ENCODE data around the gene MOCS3.

Gene MOCS3

DNA sequence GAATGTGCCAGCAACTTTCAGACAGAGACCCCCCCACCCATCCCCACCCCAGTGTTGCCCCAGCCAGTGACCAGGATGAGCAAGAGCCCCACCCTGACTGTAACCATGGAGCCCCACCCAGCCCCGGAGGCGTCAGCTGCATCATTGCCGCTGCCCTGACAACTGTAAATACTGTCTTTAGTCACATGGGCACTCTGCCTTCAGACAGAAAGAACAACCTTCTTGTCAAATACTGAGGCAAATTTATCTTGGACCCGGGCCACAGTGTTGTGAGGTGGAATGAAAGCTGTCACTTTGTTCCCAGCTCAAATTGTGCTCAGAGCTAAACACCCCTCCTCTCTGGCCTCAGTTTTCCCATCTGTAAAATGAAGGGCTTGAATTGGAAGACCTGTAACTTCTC, 23.7 kb downstream of the MOCS3 start:
- DNase-seq (ENCODE audit: low read depth): no peak

- no peak for DNase-seq (ENCODE audit: low read depth)
Observed at GRCh38 chr20:50983321-50983720, 24.7 kb downstream of the MOCS3 start.

DNA sequence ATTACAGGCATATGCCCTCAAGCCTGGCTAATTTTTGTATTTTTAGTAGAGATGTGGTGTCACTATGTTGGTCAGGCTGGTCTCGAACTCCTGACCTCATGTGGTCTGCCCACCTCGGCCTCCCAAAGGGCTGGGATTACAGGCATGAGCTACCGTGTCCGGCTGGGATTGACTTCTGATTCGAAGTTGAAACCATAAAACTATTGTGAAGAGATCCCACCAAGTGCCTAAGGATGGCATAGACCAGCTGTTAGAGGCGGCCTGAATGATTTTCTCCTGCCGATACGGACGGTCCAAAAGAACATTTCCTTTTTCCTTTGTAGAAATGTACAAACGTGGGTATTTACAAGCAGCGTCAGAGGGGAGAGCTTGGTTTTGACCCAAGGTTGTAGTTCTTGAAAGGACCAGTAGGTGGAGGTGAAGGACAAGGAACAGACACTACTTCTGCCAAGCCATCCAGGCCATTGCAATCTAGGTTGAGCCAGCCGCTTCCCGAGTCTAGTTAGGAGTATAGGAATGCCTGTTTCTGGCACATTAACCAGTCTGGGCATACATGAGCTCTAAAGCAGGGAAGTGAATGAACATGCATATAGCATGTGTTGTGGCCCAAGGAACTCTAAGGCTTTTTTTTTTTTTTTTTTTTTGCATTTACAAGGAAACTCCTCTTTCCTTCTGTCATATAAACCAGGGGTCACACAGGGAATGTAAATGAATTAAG, 29.0 kb downstream of the MOCS3 start:
- DNase-seq (ENCODE audit: low read depth): no peak

DNA sequence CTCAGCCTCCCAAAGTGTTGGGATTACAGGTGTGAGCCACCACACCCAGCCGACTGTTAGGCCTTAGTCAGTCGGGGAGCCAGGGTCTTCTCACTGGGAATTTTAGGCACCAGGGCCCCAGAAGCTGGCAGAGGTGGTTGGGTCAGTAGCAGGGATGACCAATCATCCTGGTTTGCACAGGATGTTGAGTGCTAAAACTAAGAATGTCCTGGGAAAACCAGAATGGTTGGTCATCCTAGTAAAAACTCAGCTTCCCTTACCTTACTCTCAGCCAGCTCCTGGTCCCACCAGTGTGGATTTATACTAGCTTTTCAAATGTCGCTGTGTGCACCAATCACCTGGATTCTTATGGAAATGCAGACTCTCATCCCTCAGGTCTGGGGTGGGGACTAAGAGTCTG, 32.5 kb downstream of the MOCS3 start:
- no peak for DNase-seq (ENCODE audit: low read depth)

DNA sequence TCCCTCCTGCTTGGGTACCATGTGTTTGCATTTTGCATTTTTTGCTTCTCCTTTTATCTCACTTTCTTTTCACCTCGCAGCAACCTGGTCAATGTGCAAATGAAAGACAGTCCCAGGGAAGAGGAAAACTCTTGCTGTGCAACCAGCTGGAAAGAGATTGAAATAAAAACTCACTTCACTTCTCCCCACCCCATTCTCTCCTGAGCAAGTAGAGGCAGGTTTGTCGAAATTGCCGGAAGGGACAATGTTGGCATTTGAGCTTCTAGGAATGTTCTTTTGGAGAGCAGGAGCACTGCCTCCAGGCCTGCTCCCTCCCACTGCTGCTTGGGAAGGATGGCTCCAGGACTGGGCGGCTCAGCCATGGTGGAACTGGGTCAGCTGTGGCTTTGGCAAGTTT, 33.7 kb downstream of the MOCS3 start:
- no peak for DNase-seq (ENCODE audit: low read depth)

- no peak for DNase-seq (ENCODE audit: low read depth)
Observed at GRCh38 chr20:50992733-50993457, 34.3 kb downstream of the MOCS3 start.

- DNase-seq (ENCODE audit: low read depth): no peak
Observed at GRCh38 chr20:50993876-50994275, 35.3 kb downstream of the MOCS3 start.

DNA sequence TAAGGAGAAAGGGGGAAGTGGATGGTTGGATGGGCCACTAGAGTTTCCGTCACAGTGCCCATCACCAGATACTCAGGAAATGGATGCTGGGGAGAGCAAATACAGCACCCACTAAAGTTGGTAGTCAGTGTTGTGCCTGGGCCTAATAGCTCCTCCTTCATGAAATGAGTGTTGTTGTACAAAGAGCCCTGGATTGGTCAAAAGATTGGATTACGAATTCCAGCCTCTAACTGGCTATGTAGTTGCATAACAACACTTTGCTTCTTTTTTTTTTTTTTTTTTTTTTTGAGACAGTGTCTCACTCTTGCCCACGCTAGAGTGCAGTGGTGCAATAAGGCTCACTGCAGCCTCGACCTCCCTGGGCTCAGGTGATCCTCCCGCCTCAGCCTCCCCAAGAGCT, 36.9 kb downstream of the MOCS3 start:
- no peak for DNase-seq (ENCODE audit: low read depth)

DNA sequence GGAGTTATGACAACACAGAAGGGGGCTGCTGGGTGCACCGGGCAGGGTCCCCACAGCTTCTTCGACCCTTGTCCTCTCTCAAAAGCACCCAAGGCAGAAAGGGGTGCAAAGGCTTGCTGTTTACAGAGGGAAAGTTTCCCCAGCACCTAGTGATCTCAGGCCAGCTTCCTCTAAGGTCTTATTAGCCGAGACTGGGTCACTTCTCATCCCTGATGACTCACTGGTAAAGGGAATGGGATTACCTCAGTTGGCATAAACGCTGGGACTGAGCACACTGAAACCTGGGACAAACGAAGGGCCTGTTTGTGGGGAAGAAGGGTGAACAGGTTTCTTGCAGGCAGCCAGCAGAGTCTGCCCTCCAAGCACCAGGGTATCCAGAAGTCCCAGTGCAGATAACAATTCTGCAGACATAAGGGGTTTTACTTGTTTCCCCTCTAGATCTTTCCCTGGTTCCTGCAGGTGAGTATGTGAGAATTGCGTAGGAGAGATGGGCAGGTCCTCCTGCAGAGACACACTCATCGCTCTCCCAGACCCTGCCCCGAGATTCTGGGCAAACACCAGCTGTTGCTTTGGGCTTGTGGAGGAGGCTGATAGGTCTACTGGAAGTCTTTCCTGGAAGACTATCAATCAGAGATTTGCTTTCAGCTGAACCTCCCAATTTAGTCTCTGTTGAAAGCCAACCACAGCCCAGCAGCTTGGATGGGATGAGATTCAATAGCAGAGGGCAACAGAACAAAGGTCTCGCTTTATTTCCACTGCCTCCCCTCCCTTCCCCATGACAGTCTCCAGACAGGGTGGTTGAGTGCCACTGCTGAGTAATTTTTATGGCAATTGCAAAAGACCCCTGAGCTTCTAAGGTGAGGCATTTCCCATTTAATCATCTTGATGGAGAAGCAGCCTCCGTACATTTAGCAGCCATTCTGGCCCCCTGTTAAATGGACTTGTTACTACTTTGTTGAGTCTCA, 38.6 kb downstream of the MOCS3 start:
- no peak for DNase-seq (ENCODE audit: low read depth)

DNA sequence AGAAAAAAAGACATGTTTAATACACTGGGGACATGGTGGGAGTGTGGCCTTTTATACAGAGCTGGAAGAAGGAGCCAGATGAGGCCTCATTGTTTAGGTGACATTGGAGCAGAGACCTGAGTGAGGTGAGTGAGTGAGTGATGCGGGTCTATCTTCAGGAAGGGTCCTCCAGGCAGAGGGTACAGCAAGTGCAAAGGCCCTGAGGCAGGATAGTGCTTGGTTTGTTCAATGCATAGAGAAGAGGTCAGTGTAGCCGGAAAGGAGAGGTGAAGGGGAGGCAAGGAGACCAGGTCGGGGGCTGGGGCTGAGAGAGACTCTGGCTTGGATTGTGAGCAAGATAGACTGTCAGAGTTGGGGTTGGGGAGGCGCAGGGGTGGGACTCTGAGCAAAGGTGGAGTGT, 40.7 kb downstream of the MOCS3 start:
- DNase-seq (ENCODE audit: low read depth): no peak

- DNase-seq (ENCODE audit: low read depth): no peak
Observed at GRCh38 chr20:51001430-51002265, 43.0 kb downstream of the MOCS3 start.

- no peak for DNase-seq (ENCODE audit: low read depth)
Observed at GRCh38 chr20:51002633-51003032, 44.0 kb downstream of the MOCS3 start.

DNA sequence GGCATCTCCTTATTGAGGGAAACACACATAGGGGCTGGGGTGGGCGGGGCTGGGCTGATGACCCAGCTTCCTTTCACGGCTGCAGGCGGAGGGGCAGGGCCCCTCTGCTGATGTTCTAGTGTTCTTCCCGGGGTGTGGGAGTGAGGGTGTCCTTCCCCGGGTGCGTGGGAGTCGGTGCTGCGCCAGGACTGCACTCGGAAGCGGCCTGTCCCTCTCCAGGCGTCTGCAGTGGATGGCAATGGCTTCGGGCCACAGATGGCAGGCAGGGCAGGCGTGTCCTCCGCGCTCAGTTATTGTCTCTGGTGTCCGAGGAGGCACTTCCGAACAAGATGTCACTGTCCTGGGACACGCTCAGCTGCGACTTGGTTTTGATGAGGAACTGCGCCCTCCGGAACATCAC, 45.1 kb downstream of the MOCS3 start:
- DNase-seq (ENCODE audit: low read depth): no peak

DNA sequence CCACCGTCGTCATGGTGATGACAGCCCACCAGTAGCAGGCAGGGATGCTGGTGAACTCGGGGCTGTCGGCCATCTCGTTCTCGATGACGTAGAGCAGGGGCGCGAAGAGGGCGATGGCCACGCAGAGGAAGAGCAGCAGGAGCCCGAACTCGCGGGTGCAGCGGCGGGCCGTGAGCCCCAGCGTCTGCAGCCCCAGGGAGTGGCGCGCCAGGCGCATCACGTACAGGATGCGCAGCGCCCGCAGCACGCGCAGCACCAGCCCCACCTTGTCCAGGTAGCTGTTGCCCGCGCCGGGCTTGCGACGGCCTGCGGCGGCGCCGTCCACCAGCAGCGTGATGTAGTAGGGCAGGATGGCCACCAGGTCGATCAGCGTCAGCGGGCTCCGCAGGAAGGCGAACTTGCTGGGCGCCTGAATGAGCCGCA, 45.7 kb downstream of the MOCS3 start:
- DNase-seq (ENCODE audit: low read depth): no peak

GRCh38 chr20:51004781-51005180, 46.2 kb downstream of the MOCS3 start:
- DNase-seq (ENCODE audit: low read depth): no peak

GRCh38 chr20:51005214-51005613, 46.6 kb downstream of the MOCS3 start:
- no peak for DNase-seq (ENCODE audit: low read depth)

DNA sequence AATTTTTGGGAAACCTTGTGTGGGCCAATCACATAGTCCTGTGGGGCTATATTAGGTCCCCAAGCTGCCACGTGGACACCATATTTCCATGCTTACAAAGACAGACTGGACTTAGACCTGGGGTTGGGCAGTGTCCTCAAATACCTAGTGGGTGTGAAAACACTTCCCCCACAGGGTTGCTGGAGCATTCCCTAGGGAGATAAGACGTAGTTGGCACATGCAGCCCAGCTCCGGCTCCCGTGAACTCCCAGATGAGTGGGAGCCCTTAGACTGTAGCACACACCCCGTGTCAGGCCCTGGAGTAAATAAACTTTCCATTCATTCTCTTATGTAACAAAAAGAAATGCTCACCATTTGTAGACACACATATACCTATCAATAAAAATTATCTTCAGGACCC, 50.1 kb downstream of the MOCS3 start:
- DNase-seq (ENCODE audit: low read depth): no peak

GRCh38 chr20:51009303-51010042, 50.9 kb downstream of the MOCS3 start:
- DNase-seq (ENCODE audit: low read depth): no peak

DNA sequence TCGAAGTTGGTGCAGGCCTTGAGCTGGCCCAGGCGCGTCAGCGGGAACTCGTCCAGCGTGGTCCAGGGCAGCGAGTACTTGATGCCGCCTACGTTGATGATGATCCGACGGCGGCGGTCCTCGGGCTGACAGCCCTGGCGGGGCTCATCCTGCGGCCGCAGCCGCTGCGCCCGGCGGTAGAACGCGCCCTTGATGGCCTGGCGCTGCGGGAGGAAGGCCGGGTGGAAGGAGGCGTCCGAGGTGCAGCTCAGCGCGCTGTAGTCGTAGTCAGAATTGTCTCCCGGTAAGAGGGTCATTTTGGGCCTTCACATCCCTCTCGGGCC, 51.4 kb downstream of the MOCS3 start:
- no peak for DNase-seq (ENCODE audit: low read depth)

- DNase-seq (ENCODE audit: low read depth): no peak
Observed at GRCh38 chr20:51010932-51011331, 52.3 kb downstream of the MOCS3 start.

- DNase-seq (ENCODE audit: low read depth): no peak
Observed at GRCh38 chr20:51011479-51011878, 52.9 kb downstream of the MOCS3 start.
